Neural crest cell (in vitro differentiated cells): ENCODE data around the gene MACROD1. TPM values are rescaled to one million over a fixed set of nuclear protein-coding genes. Genes with fewer than 3 reads are reported as not detected.

ENCODE experiments used
- DNase-seq: peaks from one replicate; pipeline ENCODE4 v3.0.0; 2021; ENCODE audit warnings: low read depth, mixed read lengths, low spot score
- H3K27ac Mint-ChIP-seq: one replicate; pipeline ENCODE4 v1.8.0; 2021; ENCODE audit warnings: mild to moderate bottlenecking, mixed read lengths; ENCODE audit not compliant: unreplicated experiment
- H3K27me3 Mint-ChIP-seq: 2 replicates; pipeline ENCODE4 v1.8.0; 2021; ENCODE audit warnings: low read depth, mild to moderate bottlenecking, mixed read lengths
- H3K36me3 Mint-ChIP-seq: 2 replicates; pipeline ENCODE4 v1.8.0; 2021; ENCODE audit warnings: low read depth, mild to moderate bottlenecking, mixed read lengths
- H3K4me1 Mint-ChIP-seq: 2 replicates; pipeline ENCODE4 v1.8.0; 2021; ENCODE audit warnings: mixed read lengths
- H3K4me3 Mint-ChIP-seq: one replicate; pipeline ENCODE4 v1.8.0; 2021; ENCODE audit warnings: mild to moderate bottlenecking, mixed read lengths
- H3K9me3 Mint-ChIP-seq: 2 replicates; pipeline ENCODE4 v1.8.0; 2021; ENCODE audit warnings: mixed read lengths
- total RNA-seq: library from RNA; stranded (reverse); gene quantifications from 2 replicates; pipeline ENCODE4 v1.2.1, GENCODE V29; 2021
- TF ChIP-seq, protein P1 (sequence below): fragments of 200-600 bp; sonication (generic); conservative IDR thresholded peaks from 2 replicates; pipeline ENCODE4 v1.5.0; 2021; ENCODE audit warnings: antibody characterized with exemption, mild to moderate bottlenecking

The MACROD1 gene
- total RNA-seq, 1 donor from 2014 or later: 26.1 TPM

DNA sequence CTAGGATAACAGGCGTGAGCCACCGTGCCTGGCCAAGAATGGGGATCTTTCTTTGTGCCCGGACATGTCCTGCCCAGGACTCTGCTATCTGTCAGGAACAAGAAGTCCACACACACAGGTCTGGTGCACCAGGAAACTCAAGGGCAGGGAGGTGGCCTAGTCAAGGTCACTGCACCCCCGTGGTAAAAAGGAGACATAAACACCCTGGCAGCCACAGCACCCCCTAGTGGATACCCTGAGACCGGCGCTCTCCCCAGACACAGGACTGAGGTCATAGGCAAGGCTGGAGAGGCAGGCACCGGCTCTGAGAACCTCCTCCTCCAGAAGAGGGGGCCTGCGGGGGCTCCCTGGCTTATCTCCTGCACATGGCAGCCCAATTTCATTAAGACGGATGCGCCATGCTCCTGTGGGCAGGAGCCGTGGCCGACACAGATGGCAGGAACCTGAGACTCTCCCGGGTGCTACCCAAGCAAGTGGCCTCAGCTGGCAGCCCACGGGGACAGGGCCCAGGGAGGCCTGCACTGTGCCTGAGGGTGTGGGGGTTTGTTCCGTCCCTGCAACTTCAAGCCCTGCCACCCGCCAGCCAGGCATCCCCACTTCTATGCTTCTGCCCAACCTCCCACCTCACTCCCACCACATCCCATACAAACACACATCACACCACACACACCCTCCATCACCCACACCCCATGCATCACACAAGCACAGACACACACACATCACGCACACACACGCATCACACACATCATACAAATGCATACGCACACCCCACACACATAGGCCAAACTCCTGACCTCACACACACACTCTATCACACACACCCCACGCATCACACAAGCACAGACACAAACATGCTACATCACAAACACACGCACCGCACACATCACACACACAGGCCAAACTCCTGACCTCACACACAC lies 19.6 kb downstream of the MACROD1 start:
- Mint-ChIP-seq H3K4me1 (peaks cover 19% of the 10 kb centered on the region), H3K36me3 (no peaks in the 10 kb centered on the region), H3K4me3 (no peak overlapping the region), H3K9me3 (no peaks in the 10 kb centered on the region), H3K27me3 (no peaks in the 10 kb centered on the region), H3K27ac (no peak overlapping the region)
- peak; percentile 50 for DNase-seq
- TF ChIP-seq, protein P1, sequence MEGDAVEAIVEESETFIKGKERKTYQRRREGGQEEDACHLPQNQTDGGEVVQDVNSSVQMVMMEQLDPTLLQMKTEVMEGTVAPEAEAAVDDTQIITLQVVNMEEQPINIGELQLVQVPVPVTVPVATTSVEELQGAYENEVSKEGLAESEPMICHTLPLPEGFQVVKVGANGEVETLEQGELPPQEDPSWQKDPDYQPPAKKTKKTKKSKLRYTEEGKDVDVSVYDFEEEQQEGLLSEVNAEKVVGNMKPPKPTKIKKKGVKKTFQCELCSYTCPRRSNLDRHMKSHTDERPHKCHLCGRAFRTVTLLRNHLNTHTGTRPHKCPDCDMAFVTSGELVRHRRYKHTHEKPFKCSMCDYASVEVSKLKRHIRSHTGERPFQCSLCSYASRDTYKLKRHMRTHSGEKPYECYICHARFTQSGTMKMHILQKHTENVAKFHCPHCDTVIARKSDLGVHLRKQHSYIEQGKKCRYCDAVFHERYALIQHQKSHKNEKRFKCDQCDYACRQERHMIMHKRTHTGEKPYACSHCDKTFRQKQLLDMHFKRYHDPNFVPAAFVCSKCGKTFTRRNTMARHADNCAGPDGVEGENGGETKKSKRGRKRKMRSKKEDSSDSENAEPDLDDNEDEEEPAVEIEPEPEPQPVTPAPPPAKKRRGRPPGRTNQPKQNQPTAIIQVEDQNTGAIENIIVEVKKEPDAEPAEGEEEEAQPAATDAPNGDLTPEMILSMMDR: peak; percentile 75

GRCh38 chr11:64144587-64145472 lies 21.1 kb downstream of the MACROD1 start:
- Mint-ChIP-seq H3K36me3 (no peaks in the 10 kb centered on the region), H3K4me1 (peaks cover 19% of the 10 kb centered on the region), H3K27ac (no peak overlapping the region), H3K27me3 (no peaks in the 10 kb centered on the region), H3K9me3 (no peaks in the 10 kb centered on the region), H3K4me3 (no peak overlapping the region)
- TF ChIP-seq, protein P1: no peak
- DNase-seq: no peak

DNA sequence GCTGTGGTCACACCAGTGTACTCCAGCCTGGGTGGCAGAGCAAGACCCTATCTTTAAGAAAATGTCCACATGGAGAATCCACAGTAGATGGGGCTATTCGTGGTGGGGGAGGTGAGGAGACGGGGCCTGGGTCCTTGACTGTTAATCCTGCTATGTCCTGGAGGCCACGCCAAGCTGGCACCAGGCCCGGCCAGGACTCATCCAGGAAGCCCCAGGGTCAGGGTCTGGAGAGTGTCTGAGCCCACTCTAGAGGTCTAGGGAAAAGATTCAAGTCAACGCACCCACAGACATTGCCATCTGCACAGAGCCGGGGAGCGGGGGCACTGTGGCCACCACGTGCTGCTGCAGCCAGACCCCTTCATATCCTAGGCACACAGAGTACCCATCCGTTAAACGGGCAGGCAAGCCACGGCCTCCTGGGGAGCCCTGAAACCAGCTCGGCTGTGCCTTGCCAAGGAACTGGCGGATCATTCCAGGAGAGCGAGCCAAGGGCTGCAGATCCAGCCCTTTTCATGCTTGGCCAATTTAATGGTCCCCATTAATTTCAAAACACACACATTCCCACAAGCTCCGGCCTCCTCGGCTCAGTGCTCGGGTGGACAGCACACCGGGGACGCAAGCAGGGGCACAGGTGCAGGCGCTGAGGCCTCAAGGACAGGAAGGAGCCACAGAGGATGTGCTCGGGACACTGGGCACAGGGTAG lies 24.7 kb downstream of the MACROD1 start:
- TF ChIP-seq, protein P1: no peak
- DNase-seq: no peak
- H3K36me3 Mint-ChIP-seq: no peaks in the 10 kb centered on the region
- peaks cover 16% of the 10 kb centered on the region for H3K4me1 Mint-ChIP-seq
- no peaks in the 10 kb centered on the region for H3K27me3 Mint-ChIP-seq
- no peak overlapping the region for H3K27ac Mint-ChIP-seq
- no peaks in the 10 kb centered on the region for H3K9me3 Mint-ChIP-seq
- H3K4me3 Mint-ChIP-seq: no peak overlapping the region

GRCh38 chr11:64140082-64140481 lies 25.8 kb downstream of the MACROD1 start:
- peaks cover 12% of the 10 kb centered on the region for H3K4me1 Mint-ChIP-seq
- no peak overlapping the region for H3K4me3 Mint-ChIP-seq
- H3K27ac Mint-ChIP-seq: no peak overlapping the region
- no peak for DNase-seq
- TF ChIP-seq, protein P1: no peak
- H3K27me3 Mint-ChIP-seq: no peaks in the 10 kb centered on the region
- no peaks in the 10 kb centered on the region for H3K36me3 Mint-ChIP-seq
- H3K9me3 Mint-ChIP-seq: no peaks in the 10 kb centered on the region

DNA sequence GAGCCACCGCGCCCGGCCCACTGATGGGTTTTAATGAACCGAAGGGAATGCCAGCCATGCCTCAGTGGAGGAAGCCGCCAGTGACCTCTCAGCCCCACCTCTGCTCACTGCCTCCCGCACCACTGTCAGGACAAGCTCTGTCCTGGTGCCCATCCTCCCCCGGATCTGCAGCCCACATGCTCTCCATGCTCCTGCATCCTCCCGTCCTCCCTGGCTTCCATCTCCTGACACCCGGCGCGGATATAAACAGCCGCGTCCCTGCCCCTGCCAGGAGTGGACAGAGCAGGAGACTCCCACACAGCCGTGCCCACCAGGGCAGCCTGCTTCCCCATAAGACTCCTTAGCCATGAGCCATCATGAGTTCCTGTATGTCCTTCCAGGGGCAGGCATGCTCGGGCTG lies 26.9 kb downstream of the MACROD1 start:
- TF ChIP-seq, protein P1: no peak
- Mint-ChIP-seq H3K9me3 (no peaks in the 10 kb centered on the region), H3K27ac (peak overlapping the region; percentile 62), H3K36me3 (no peaks in the 10 kb centered on the region), H3K27me3 (no peaks in the 10 kb centered on the region), H3K4me3 (no peak overlapping the region), H3K4me1 (peaks cover 15% of the 10 kb centered on the region)
- no peak for DNase-seq
